Liver (tissue), 9 donors: ENCODE data around the gene SNHG17. TPM values are rescaled to one million over a fixed set of nuclear protein-coding genes. Genes with fewer than 3 reads are reported as not detected.
"Not testable (repeated sequence)": the region's sequence is repeated elsewhere in the genome, so short reads cannot be mapped to it uniquely, and the experiment has no call there.

Experiments used
- DNase-seq: peaks from one replicate; pipeline ENCODE4 v3.0.0-alpha.2; 2017; ENCODE audit warnings: low spot score
- H3K27ac ChIP-seq, 2 donors: one replicate each; pipeline ENCODE4 v1.7.0; 2013; ENCODE audit warnings: inconsistent platforms in 2 of 2, low read length in 2 of 2, control low read depth in 1 of 2, low read depth in 1 of 2, mild to moderate bottlenecking in 1 of 2
- H3K27me3 ChIP-seq, 4 donors: one replicate each; pipeline versions ENCODE4 v1.6.1 to v1.7.0; 2013; ENCODE audit warnings: low read length in 3 of 4, inconsistent platforms in 1 of 4, mild to moderate bottlenecking in 1 of 4, moderate library complexity in 1 of 4; ENCODE audit not compliant: control insufficient read depth in 4 of 4, insufficient read depth in 4 of 4
- H3K36me3 ChIP-seq, 4 donors: one replicate each; pipeline versions ENCODE4 v1.6.1 to v1.7.0; 2013; ENCODE audit warnings: low read length in 3 of 4, mild to moderate bottlenecking in 3 of 4, low read depth in 1 of 4, moderate library complexity in 1 of 4; ENCODE audit not compliant: control insufficient read depth in 4 of 4, insufficient read depth in 3 of 4
- H3K4me1 ChIP-seq, 4 donors: one replicate each; pipeline versions ENCODE4 v1.6.1 to v1.7.0; 2013; ENCODE audit warnings: low read length in 3 of 4, mild to moderate bottlenecking in 3 of 4, moderate library complexity in 1 of 4; ENCODE audit not compliant: control insufficient read depth in 4 of 4, insufficient read depth in 4 of 4
- H3K4me3 ChIP-seq, 3 donors: one replicate each; pipeline versions ENCODE4 v1.6.1 to v1.7.0; 2013; ENCODE audit warnings: low read length in 3 of 3, control low read depth in 1 of 3, low read depth in 1 of 3, mild to moderate bottlenecking in 1 of 3
- H3K9ac ChIP-seq, 2 donors: one replicate each; pipeline ENCODE4 v1.7.0; 2013; ENCODE audit warnings: low read length in 2 of 2, mild to moderate bottlenecking in 2 of 2, moderate library complexity in 2 of 2, control low read depth in 1 of 2, low read depth in 1 of 2
- H3K9me3 ChIP-seq, 4 donors: one replicate each; pipeline versions ENCODE4 v1.6.1 to v1.7.0; 2013; ENCODE audit warnings: low read length in 3 of 4; ENCODE audit not compliant: control insufficient read depth in 4 of 4
- JUND ChIP-seq, 2 donors: IDR thresholded peaks; 2 replicates each; pipeline ENCODE4 v1.6.1; 2016; ENCODE audit warnings: antibody characterized with exemption in 2 of 2
- RXRA ChIP-seq, 2 donors: IDR thresholded peaks; 2 replicates each; pipeline ENCODE4 v1.6.1; 2017 to 2018; ENCODE audit warnings: antibody characterized with exemption in 2 of 2, mild to moderate bottlenecking in 1 of 2
- WGBS: extraction: QIAGEN DNeasy Blood & Tissue Kit; methylation state at CpG from one replicate; pipeline ENCODE4 v1.1.7; 2013; 5-methylcytosine and 5-hydroxymethylcytosine counted together
- polyA plus RNA-seq, 2 donors: library from polyadenylated mRNA; stranded (reverse) in 1 of 2; unstranded in 1 of 2; fragments of 200-250 nt in 1 of 2; fragments of >200 nt in 1 of 2; fragmentation: Nextera tagmentation in 1 of 2; extraction: Ambion mirVana in 1 of 2; gene quantifications; one replicate each; pipeline versions ENCODE4 v1.2.1 to v1.2.3, GENCODE V29; 2013 to 2015
- total RNA-seq, 2 donors: library from RNA; depleted of rRNA; stranded (reverse); fragments of >200 nt; gene quantifications; one replicate each; pipeline ENCODE4 v1.2.3, GENCODE V29; 2014
- TF ChIP-seq, protein P1 (sequence below): IDR thresholded peaks from 2 replicates; pipeline ENCODE4 v1.6.1; 2016; ENCODE audit warnings: antibody characterized with exemption
- TF ChIP-seq, protein P2 (sequence below): fragments of 150-350 bp; IDR thresholded peaks from 2 replicates; pipeline ENCODE4 v1.5.1; 2017; ENCODE audit warnings: improper control_type of control experiment, low read depth, low read length; ENCODE audit not compliant: missing input control
- donor health status: healthy.
- donor health status: healthy.
- donor health status: healthy.
- donor health status: healthy.
- donor health status: healthy.

The SNHG17 gene
- total and polyA plus RNA-seq, 4 donors: 6.3 to 24.6 (median 14.0) TPM

DNA sequence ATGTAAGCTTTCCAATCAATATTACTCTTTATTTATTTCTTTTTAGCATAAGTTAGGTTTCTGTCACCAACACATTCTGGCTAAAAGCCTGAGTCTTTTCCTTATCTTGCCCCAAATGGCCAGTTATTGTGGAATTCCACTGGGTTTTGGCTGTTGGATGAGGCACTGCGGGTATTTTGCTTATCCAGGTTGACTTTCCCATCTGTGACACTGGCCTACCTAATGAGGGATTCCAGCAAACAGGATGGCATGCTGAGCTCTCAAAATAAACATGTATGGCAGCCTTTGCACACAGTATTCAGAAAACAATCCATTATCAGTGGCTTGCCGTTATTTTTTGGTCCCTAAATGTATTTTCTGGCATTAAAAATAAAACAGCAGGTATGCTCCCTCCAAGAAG is 31.0 kb upstream of the SNHG17 start (continued):
- TF ChIP-seq, protein P1, sequence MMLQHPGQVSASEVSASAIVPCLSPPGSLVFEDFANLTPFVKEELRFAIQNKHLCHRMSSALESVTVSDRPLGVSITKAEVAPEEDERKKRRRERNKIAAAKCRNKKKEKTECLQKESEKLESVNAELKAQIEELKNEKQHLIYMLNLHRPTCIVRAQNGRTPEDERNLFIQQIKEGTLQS: no peak

DNA sequence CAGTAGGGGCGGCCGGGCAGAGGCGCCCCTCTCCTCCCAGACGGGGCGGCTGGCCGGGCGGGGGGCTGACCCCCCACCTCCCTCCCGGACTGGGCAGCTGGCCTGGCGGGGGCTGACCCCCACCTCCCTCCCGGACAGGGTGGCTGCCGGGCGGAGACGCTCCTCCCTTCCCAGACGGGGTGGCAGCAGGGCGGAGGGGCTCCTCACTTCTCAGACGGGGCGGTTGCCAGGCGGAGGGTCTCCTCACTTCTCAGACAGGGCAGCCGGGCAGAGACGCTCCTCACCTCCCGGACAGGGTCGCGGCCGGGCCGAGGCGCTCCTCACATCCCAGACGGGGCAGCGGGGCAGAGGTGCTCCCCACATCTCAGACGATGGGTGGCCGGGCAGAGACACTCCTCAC is 26.4 kb upstream of the SNHG17 start:
- not testable (repeated sequence) for H3K9me3 ChIP-seq, H3K4me3 ChIP-seq, H3K9ac ChIP-seq, DNase-seq, H3K27me3 ChIP-seq, H3K27ac ChIP-seq, H3K4me1 ChIP-seq, H3K36me3 ChIP-seq
- 94% methylated on average over 30 of the region's 30 CpGs for WGBS

DNA sequence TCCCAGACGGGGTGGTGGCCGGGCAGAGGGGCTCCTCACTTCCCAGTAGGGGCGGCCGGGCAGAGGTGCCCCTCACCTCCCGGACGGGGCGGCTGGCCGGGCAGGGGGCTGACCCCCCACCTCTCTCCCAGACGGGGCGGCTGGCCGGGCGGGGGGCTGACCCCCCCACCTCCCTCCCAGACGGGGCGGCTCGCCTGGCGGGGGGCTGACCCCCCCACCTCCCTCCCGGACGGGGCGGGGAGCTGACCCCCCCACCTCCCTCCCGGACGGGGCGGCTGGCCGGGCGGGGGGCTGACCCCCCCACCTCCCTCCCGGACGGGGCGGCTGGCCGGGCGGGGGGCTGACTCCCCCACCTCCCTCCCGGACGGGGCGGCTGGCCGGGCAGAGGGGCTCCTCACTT is 26.0 kb upstream of the SNHG17 start:
- DNase-seq, H3K27me3 ChIP-seq, H3K36me3 ChIP-seq, H3K9ac ChIP-seq, H3K4me3 ChIP-seq, H3K9me3 ChIP-seq, H3K4me1 ChIP-seq, H3K27ac ChIP-seq: not testable (repeated sequence)
- WGBS: 90% methylated on average over 28 of the region's 33 CpGs

DNA sequence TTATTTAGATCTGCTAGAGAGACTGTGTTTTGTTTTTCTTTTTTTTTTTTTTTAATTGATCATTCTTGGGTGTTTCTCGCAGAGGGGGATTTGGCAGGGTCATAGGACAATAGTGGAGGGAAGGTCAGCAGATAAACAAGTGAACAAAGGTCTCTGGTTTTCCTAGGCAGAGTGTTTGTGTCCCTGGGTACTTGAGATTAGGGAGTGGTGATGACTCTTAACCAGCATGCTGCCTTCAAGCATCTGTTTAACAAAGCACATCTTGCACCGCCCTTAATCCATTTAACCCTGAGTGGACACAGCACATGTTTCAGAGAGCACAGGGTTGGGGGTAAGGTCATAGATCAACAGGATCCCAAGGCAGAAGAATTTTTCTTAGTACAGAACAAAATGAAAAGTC is 25.5 kb upstream of the SNHG17 start:
- H3K36me3 ChIP-seq, H3K27me3 ChIP-seq, DNase-seq, H3K4me3 ChIP-seq, H3K4me1 ChIP-seq, H3K9ac ChIP-seq, H3K27ac ChIP-seq, H3K9me3 ChIP-seq: not testable (repeated sequence)
- 8% methylated on average over 1 of the region's 2 CpGs for WGBS

DNA sequence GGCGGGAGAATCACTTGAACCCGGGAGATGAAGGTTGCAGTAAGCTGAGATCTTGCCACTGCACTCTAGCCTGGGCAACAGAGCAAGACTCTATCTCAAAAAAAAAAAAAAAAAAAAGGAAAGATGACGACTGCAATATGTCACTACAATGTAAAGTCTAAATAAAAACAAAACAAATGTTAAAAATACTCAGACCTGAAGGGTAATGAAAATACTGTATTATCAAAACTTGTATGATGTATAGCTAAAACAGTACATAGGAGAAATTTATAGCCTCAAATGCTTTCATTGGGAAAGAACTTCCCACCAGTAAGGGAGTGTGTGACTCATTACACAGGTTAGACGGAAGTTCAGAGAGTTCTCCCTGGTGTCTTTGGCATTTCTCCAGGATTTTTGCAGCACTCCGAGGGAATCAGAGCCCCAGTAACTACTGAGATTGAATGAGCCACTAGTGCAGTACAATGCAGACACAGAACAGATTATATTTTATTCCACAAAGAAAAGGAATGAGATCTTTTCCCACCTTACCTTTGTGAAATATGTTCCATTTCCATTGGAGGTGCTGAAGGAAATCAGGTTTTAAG is 25.0 kb upstream of the SNHG17 start:
- H3K9me3 ChIP-seq: no peaks in the 10 kb centered on the region
- WGBS: 51% methylated on average over 5 of the region's 5 CpGs
- DNase-seq: no peak
- H3K4me1 ChIP-seq: peaks cover 0 to 2% (median 0%) of the 10 kb centered on the region in 4 donors
- H3K4me3 ChIP-seq: no peak overlapping the region
- no peak overlapping the region for H3K27ac ChIP-seq
- no peak overlapping the region for H3K9ac ChIP-seq
- TF ChIP-seq RXRA (IDR thresholded peaks at IDR 0.05): peak; percentile 15 to 16
- TF ChIP-seq, protein P1: peak; percentile 29
- peak; percentile 84 for TF ChIP-seq JUND (IDR thresholded peaks at IDR 0.05)
- TF ChIP-seq, protein P2, sequence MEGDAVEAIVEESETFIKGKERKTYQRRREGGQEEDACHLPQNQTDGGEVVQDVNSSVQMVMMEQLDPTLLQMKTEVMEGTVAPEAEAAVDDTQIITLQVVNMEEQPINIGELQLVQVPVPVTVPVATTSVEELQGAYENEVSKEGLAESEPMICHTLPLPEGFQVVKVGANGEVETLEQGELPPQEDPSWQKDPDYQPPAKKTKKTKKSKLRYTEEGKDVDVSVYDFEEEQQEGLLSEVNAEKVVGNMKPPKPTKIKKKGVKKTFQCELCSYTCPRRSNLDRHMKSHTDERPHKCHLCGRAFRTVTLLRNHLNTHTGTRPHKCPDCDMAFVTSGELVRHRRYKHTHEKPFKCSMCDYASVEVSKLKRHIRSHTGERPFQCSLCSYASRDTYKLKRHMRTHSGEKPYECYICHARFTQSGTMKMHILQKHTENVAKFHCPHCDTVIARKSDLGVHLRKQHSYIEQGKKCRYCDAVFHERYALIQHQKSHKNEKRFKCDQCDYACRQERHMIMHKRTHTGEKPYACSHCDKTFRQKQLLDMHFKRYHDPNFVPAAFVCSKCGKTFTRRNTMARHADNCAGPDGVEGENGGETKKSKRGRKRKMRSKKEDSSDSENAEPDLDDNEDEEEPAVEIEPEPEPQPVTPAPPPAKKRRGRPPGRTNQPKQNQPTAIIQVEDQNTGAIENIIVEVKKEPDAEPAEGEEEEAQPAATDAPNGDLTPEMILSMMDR: no peak
- H3K27me3 ChIP-seq: no peaks in the 10 kb centered on the region
- H3K36me3 ChIP-seq: no peaks in the 10 kb centered on the region
